DOHH2 (cell line): ENCODE measurements around the gene OLFM3.

Experiments
- CTCF ChIP-seq: fragments of 200-600 bp; sonication (generic); IDR thresholded peaks from one replicate; pipeline ENCODE4 v1.5.1; 2014; ENCODE audit warnings: antibody characterized with exemption, mild to moderate bottlenecking, low read depth, low read length; ENCODE audit not compliant: poor library complexity, severe bottlenecking
- EZH2phosphoT487 ChIP-seq: fragments of 200-600 bp; sonication (generic); IDR thresholded peaks from 2 replicates; pipeline ENCODE4 v1.6.1; 2017; ENCODE audit warnings: borderline replicate concordance, mild to moderate bottlenecking, antibody characterized with exemption, low read length, moderate library complexity, mixed read lengths

GRCh38 chr1:101924700-101925099 is 72.0 kb downstream of the OLFM3 start:
- TF ChIP-seq EZH2phosphoT487 = no peak
- no peak for TF ChIP-seq CTCF
